Right kidney (tissue), 1 donor: ENCODE results near the gene FBXL7.

ENCODE experiments used
- DNase-seq: peaks from one replicate; pipeline ENCODE4 v3.0.0-alpha.2; 2016

Gene FBXL7

DNA sequence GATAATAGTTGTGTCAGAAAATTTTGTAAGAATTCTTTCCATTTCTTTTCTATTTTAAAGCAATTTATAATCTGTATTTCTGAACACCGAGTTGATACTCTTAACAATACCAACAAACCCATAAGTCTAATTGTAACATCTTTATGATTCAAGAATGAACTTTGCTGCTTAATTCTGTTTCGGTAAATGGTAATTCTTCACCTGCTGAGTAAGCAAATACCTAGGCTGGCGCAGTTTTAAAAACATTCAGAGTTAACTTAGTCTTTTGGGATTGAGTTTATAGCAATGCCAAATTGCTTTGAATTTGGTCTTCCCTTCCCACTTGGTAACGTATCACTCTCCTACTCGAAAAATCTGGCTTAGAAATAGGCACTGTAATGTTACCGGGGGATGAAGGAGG, 456.6 kb downstream of the FBXL7 start:
- DNase-seq = no peak

DNA sequence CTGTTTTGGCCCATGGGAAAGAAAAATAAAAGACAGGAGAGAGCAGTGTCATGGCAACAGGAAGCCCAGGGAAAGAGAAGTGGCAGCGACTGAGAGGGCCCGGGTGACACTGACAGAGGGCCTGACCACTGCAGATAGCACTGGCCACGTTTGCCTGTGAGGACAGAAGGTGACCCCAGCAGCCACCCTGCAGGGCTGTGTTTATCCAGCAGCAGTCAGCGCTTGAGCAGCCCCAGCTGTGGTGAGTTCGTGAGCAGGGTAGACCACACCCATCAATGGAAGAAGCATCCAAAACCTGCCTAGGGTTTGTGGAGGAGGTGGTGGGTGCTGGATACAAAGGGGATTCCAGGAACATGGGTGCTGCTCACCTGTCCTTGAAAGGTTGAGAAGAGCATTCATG, 457.1 kb downstream of the FBXL7 start:
- no peak for DNase-seq

DNA sequence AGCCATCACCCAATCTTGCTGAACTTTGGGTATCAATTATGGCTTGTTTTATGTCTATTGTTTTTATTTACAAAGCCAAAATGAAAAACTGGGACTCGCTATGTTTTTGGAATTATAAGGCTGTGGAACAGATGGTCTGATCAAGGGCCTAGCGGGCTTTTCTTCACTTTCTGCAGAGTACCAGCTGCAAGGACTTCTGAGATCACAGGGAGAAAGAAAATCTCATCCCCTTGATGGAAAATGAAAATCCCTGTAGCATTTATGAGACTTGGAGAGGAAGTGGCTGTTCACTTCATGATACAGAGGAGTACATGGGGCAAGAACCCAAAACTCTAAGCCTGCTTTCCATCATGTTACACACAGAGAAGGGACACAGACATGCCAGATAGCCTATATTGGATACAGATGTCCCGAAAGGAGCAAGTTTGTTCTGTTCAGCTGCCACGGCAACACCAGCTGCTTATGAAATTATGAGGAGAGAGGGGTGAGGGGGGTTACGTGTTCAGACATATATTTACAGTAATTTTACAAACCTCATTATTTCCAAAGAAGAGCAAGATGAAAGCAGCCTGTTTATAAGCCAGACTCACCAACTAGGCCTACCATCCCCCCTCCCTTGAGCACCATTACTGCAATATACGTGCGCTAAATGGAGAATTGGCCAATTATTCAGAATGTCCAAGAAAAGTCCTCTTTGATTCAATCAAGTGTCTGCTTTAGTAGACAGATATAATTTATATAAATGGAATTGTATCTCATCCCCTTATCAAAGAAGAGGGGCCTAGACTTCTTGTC, 459.6 kb downstream of the FBXL7 start:
- DNase-seq = no peak

DNA sequence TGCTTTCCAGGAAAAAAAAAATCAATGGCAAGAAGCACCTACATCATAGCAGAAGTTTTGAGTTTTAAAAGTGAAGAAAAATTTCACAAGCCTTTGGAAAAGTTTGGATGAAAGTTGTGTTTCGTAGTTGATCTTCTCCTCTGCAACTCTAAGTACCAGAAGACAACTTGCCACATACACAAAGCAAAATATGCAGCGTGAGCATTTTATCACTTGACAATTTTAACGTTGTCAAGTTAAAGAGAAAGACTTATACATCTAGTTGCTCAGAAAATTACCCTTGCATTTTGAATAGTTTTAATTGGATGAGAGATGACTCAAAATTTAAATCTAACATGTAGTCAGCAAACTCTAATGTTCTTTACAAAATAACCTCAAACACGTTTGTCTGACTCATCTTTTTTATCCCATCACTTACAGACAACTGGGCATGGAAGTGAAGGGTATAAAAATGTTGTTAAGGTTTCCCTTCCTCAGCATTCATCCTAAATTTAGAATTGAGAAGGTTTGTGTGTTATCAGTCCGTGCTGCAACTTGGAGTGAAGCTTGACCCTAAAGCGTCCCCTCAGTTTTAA, 466.2 kb downstream of the FBXL7 start:
- no peak for DNase-seq

DNA sequence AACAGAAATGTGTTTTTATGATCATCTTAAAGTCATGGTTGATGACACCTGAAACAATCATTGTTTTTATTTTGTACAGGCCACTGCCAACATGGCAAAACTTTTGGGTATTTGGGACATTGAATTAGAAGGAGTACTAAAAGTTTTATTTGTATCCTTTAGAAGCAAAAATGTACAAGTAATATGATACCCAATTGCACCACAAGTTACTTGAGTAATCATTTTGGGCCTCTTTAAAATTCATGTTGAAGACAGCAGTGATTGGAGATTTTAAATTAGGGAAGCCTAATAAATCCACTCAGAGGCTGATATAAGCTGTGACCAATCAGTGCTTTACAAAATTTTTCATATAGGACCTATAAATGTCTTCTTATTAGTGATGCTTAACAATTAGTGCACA, 466.7 kb downstream of the FBXL7 start:
- no peak for DNase-seq

DNA sequence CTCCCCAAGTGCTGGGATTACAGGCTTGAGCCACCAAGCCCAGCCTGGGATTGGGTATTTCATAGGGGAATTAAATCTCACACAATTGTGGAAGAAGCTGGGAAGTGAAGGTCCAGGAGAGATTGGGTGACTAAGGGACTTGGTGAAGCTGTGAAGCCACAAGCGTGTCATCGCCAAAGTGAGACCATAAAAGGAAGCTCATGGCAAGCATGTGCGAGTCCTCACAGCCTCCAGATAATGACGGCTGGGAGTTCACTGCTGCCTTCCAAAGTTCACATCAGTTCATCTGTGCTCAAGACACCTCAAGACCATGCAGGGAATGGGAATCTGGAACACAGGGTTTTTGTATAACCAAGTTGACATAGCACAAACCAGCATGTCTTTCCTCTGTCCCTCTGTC, 469.0 kb downstream of the FBXL7 start:
- no peak for DNase-seq

DNA sequence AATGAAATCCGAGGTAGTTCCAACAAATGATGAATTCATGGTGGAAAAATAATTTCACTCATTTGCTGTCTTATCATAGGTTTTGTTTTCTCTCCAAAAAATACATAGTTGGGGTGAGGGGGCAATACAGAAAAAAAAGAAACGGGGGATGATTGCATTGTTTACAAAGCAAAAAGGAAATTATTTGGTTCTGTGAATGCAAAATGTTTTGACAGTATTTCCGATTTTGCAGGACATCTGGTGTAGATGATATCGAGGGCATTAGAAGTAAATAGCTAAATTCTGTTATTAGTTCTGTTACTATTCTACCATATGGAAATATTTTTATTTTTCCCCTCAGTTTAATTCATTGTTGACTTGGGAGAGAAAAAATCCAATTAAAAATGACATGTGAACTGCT, 477.9 kb downstream of the FBXL7 start:
- no peak for DNase-seq

DNA sequence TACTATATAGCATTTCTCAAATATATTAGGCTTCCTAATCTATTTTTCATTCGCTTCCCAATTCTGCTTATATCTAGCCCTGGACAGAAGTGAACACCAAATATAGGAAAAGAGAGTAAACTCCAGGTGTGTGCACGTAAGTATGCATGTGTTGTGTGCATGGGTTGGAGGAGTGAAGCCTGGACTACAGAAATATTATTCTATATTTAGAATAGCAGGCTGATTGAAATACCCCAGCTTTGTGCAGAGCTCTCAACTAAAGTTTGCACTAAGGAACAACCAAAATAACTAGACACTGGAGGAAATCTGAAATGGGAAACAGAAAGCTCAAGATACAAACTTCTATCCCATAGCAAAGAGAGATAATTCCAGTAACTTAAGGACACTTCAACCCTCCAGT, 480.9 kb downstream of the FBXL7 start:
- no peak for DNase-seq

DNA sequence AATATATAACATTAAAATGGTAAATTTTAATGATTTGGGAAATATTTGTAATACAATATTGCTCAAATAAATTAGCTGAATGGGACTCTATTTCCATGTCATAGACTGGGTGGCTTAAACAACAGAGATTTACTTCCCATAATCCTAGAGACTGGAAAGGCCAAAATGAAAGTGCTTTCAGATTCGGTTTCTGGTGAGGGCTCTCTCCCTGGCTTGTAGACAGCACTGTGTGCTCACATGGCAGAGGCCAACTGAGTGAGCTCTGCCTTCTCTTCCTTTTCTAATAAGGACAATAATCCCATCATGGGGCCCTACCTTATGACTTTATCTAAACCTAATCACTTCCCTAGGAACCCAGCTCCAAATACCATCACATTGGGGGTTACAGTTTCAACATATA, 483.4 kb downstream of the FBXL7 start:
- no peak for DNase-seq
